ENCODE results near the gene ISG15.

DNA sequence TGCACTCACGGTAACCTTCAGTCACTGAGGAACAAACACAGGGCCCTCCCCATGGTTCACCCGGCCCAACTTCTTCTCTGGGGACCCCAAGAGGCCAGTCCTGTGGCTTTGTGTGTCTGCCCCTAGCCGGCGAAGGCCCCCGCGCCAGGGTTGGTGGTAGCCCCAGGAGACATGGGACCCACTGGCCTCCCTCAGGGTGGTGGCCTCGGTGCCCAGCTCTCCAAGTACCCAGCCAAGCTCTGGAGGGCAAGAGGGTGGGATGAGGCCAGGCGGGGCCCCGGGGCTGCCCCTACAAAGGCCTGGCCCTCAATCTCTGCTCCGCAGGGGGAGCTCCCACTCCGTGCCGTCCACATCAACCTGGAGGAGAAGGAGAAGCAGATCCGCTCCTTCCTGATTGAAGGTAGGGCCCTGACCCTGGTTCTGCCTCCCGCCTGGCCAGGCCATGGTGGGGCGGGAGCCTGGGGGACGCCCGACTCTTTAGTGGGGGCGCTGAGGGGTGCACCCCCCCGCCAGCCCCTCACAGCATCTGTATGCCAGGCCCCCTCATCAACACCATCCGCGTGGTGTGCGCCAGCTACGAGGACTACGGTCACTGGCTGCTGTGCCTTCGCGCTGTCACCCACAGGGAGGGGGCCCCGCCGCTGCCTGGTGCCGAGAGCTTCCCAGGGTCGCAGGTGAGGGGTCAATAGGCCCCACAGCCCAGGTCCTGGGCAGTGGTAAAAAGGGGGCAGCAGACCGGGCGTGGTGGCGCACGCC lies 41.4 kb upstream of the ISG15 start:
- no peak for TF ChIP-seq CTCF (IDR thresholded peaks at IDR 0.05)
- no peak for TF ChIP-seq EP300 (IDR thresholded peaks at IDR 0.05)
- no peak for TF ChIP-seq POLR2A (IDR thresholded peaks at IDR 0.05)
- TF ChIP-seq POLR2AphosphoS5 (IDR thresholded peaks at IDR 0.05): no peak
